ENCODE results near the gene DHRS12.

The DHRS12 gene

DNA sequence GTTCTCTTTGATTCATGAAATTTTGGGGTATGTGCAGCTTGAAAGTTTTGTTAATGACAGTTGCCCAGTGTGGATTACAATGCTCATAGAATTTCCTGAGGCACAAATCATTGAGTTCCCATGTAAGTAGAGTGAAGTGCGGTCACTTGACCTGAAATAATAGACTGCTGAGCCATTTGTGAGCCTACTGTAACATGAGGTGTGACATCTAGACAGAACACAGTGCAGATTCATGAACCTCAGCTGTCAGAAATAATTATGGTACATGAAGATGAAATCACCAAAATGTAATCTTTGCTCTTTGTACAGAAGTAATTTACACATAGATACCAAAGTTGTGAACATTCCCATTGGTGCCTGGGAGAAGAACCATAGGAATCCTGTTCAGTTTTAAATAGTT is 84.6 kb downstream of the DHRS12 start:
- FAIRE-seq, result no peak
